OCI-LY1 (cell line): ENCODE measurements around the gene PIGX.

Experiments used
- H2AFZ ChIP-seq: fragments of 200-600 bp; sonication (generic), shearing (Covaris generic); 2 replicates; pipeline ENCODE4 v1.6.0; 2014; ENCODE audit warnings: antibody characterized with exemption, mild to moderate bottlenecking, low read length
- H3F3A ChIP-seq: fragments of 200-600 bp; sonication (generic), shearing (Covaris generic); 2 replicates; pipeline ENCODE4 v1.6.0; 2014; ENCODE audit warnings: mild to moderate bottlenecking, antibody characterized with exemption, low read length, moderate library complexity; ENCODE audit not compliant: insufficient read depth
- H3K27ac ChIP-seq: fragments of 200-600 bp; sonication (generic); 2 replicates; pipeline ENCODE4 v1.5.1; 2014; ENCODE audit warnings: low read length, mixed run types, mild to moderate bottlenecking, low read depth; ENCODE audit not compliant: poor library complexity, severe bottlenecking
- H3K27me3 ChIP-seq: fragments of 200-600 bp; sonication (generic); 2 replicates; pipeline ENCODE4 v1.6.0; 2014; ENCODE audit warnings: antibody characterized with exemption, mild to moderate bottlenecking, low read length, moderate library complexity; ENCODE audit not compliant: insufficient read depth
- H3K36me3 ChIP-seq: fragments of 200-600 bp; sonication (generic); 2 replicates; pipeline ENCODE4 v1.6.1; 2014; ENCODE audit warnings: mild to moderate bottlenecking, antibody characterized with exemption, low read length, moderate library complexity, mixed read lengths; ENCODE audit not compliant: insufficient read depth
- H3K4me1 ChIP-seq: fragments of 200-600 bp; sonication (generic); 2 replicates; pipeline ENCODE4 v1.5.1; 2014; ENCODE audit warnings: mild to moderate bottlenecking, low read length, moderate library complexity; ENCODE audit not compliant: insufficient read depth, severe bottlenecking
- H3K4me2 ChIP-seq: fragments of 200-600 bp; sonication (generic), shearing (Covaris generic); 2 replicates; pipeline ENCODE4 v1.6.1; 2014; ENCODE audit warnings: low read length
- H3K4me3 ChIP-seq: fragments of 200-600 bp; sonication (generic); 2 replicates; pipeline ENCODE4 v1.5.1; 2014; ENCODE audit warnings: low read length, low read depth, mild to moderate bottlenecking, mixed read lengths; ENCODE audit not compliant: poor library complexity, severe bottlenecking
- H3K79me2 ChIP-seq: fragments of 200-600 bp; shearing (Covaris generic); 2 replicates; pipeline ENCODE4 v1.6.1; 2016; ENCODE audit warnings: mixed run types, low read length, mixed read lengths; ENCODE audit not compliant: insufficient read depth
- H3K9ac ChIP-seq: fragments of 200-600 bp; sonication (generic), shearing (Covaris generic); 2 replicates; pipeline ENCODE4 v1.6.1; 2014; ENCODE audit warnings: mild to moderate bottlenecking, low read length, mixed read lengths
- H3K9me2 ChIP-seq: fragments of 200-600 bp; sonication (generic), shearing (Covaris generic); 2 replicates; pipeline ENCODE4 v1.6.1; 2014; ENCODE audit warnings: low read depth, mild to moderate bottlenecking, low read length, mixed read lengths
- H3K9me3 ChIP-seq: fragments of 200-600 bp; shearing (Covaris generic); 2 replicates; pipeline ENCODE4 v1.6.1; 2014; ENCODE audit warnings: low read length, mixed read lengths
- H4K20me1 ChIP-seq: fragments of 200-600 bp; sonication (generic), shearing (Covaris generic); 2 replicates; pipeline ENCODE4 v1.6.0; 2016; ENCODE audit warnings: mild to moderate bottlenecking, low read length; ENCODE audit not compliant: insufficient read depth
- CTCF ChIP-seq: fragments of 200-600 bp; sonication (generic), shearing (Covaris generic); IDR thresholded peaks from 2 replicates; pipeline ENCODE4 v1.5.1; 2017; ENCODE audit warnings: mild to moderate bottlenecking, antibody characterized with exemption, low read length, moderate library complexity, mixed read lengths
- EZH2 ChIP-seq: fragments of 200-600 bp; sonication (generic), shearing (Covaris generic); IDR thresholded peaks from 2 replicates; pipeline ENCODE4 v1.8.0; 2017; ENCODE audit warnings: borderline replicate concordance, mixed run types, mild to moderate bottlenecking, antibody characterized with exemption, low read length, moderate library complexity, mixed read lengths

PIGX gene

DNA sequence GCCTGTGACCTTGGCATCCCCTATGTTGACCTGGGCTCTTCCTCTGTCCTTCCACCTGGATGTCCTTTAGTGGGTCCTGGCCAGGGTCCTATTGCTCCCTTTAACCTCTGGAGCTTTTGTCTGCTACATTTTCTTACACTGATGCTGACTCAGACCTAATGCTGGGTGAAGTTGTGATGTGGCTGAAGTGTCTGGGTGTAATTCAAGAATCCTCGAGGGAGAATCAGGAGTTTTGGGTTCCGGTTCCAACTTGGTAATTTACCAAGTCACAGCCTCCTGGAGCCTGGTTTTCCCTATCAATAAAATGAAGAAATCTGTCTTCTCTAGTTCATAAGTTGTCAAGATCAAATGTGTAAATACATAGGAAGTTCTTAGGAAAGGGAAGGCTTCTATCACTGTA is 25.7 kb upstream of the PIGX start:
- Histone ChIP-seq H3F3A (no peaks in the 10 kb centered on the region), H3K4me1 (peaks cover 10% of the 10 kb centered on the region), H3K27ac (no peak overlapping the region), H3K27me3 (no peaks in the 10 kb centered on the region), H3K4me2 (no peak overlapping the region), H3K9me3 (no peaks in the 10 kb centered on the region), H3K79me2 (no peaks in the 10 kb centered on the region), H3K9me2 (no peaks in the 10 kb centered on the region), H3K36me3 (no peaks in the 10 kb centered on the region), H4K20me1 (no peaks in the 10 kb centered on the region), H3K9ac (no peak overlapping the region), H2AFZ (no peak overlapping the region), H3K4me3 (no peak overlapping the region)
- no peak for TF ChIP-seq CTCF

- Histone ChIP-seq H3K4me3 (no peak overlapping the region), H3K9me3 (no peaks in the 10 kb centered on the region), H3K4me1 (peaks cover 10% of the 10 kb centered on the region), H4K20me1 (no peaks in the 10 kb centered on the region), H3K27me3 (no peaks in the 10 kb centered on the region), H3F3A (no peaks in the 10 kb centered on the region), H3K9ac (no peak overlapping the region), H3K4me2 (no peak overlapping the region), H3K9me2 (no peaks in the 10 kb centered on the region), H3K36me3 (no peaks in the 10 kb centered on the region), H3K79me2 (no peaks in the 10 kb centered on the region), H2AFZ (no peak overlapping the region), H3K27ac (no peak overlapping the region)
- TF ChIP-seq EZH2 (no peak), CTCF (no peak)
These were observed 23.8 kb upstream of the PIGX start for GRCh38 chr3:196688349-196688748.

- Histone ChIP-seq H3K27ac (no peak overlapping the region), H3F3A (no peaks in the 10 kb centered on the region), H3K79me2 (no peaks in the 10 kb centered on the region), H2AFZ (no peak overlapping the region), H3K4me3 (no peak overlapping the region), H3K36me3 (no peaks in the 10 kb centered on the region), H3K9me2 (no peaks in the 10 kb centered on the region), H3K27me3 (no peaks in the 10 kb centered on the region), H3K4me2 (no peak overlapping the region), H3K4me1 (peaks cover 2% of the 10 kb centered on the region), H3K9ac (no peak overlapping the region), H3K9me3 (no peaks in the 10 kb centered on the region), H4K20me1 (no peaks in the 10 kb centered on the region)
- TF ChIP-seq CTCF (no peak), EZH2 (no peak)
These were observed 22.1 kb upstream of the PIGX start for GRCh38 chr3:196689941-196690660.
